AG04450 (cell line): ENCODE measurements around the gene ATP6V1G3. TPM values are rescaled to one million over a fixed set of nuclear protein-coding genes. Genes with fewer than 3 reads are reported as not detected.
A peak's percentile ranks its signal among the peaks of the same experiment; 100 is the strongest.

Experiments
- CTCF ChIA-PET: fragments of 300-600, 350-600 bp; formaldehyde crosslinking; extraction: SDS; loops from one replicate; lab custom pipeline; 2022; ENCODE audit warnings: antibody characterized with exemption, inconsistent platforms; lab: Charles Lee
- POLR2A ChIA-PET: fragments of 350-600 bp; formaldehyde crosslinking; extraction: SDS; loops from one replicate; lab custom pipeline; 2021; ENCODE audit warnings: antibody characterized with exemption, inconsistent platforms; lab: Yijun Ruan, JAX
- DNase-seq: peaks from one replicate; pipeline ENCODE4 v3.0.0-alpha.2; 2011; ENCODE audit warnings: low read depth, low spot score
- H3K27ac ChIP-seq: one replicate; pipeline ENCODE4 v1.5.1; 2012; ENCODE audit warnings: low read depth, low read length, control low read depth
- H3K27me3 ChIP-seq: one replicate; pipeline ENCODE4 v1.6.0; 2012; ENCODE audit warnings: low read length; ENCODE audit not compliant: control insufficient read depth, insufficient read depth
- H3K4me3 ChIP-seq: 2 replicates; pipeline ENCODE4 v1.5.1; 2011; ENCODE audit warnings: mild to moderate bottlenecking, low read depth, low read length, control low read depth
- H3K9me3 ChIP-seq: 2 replicates; pipeline ENCODE4 v1.5.1; 2012; ENCODE audit warnings: low read length; ENCODE audit not compliant: control insufficient read depth, insufficient read depth
- CTCF ChIP-seq: IDR thresholded peaks from 2 replicates; pipeline ENCODE4 v1.5.1; 2011; ENCODE audit warnings: low read depth, low read length, control low read depth, inconsistent platforms
- polyA plus RNA-seq: library from polyadenylated mRNA; depleted of rRNA; stranded (reverse); fragments of >200 nt; gene quantifications from 2 replicates; pipeline ENCODE4 v1.2.3, GENCODE V29; 2011

Gene ATP6V1G3
- polyA plus RNA-seq, 1 experiment = not detected

GRCh38 chr1:198535631-198536030, 4.8 kb downstream of the ATP6V1G3 start:
- Histone ChIP-seq H3K27ac (no peak overlapping the region), H3K9me3 (no peaks in the 10 kb centered on the region), H3K4me3 (no peak overlapping the region), H3K27me3 (no peaks in the 10 kb centered on the region)
- TF ChIP-seq CTCF = no peak
- CTCF ChIA-PET = interaction anchor here (0.6 kb wide), 1 partner anchor 39 kb away, joined by 3 read pairs; no protein-coding TSS in a partner anchor
- no peak for DNase-seq
- POLR2A ChIA-PET = no interaction called here

GRCh38 chr1:198534548-198535418, 5.7 kb downstream of the ATP6V1G3 start:
- ChIA-PET POLR2A (no interaction called here), CTCF (interaction anchor here (0.6 kb wide), 1 partner anchor 39 kb away, joined by 3 read pairs; no protein-coding TSS in a partner anchor)
- H3K27me3 ChIP-seq = no peaks in the 10 kb centered on the region
- no peak overlapping the region for H3K27ac ChIP-seq
- no peaks in the 10 kb centered on the region for H3K9me3 ChIP-seq
- no peak for DNase-seq
- no peak overlapping the region for H3K4me3 ChIP-seq
- TF ChIP-seq CTCF = no peak

- POLR2A ChIA-PET = no interaction called here
- no peaks in the 10 kb centered on the region for H3K9me3 ChIP-seq
- H3K4me3 ChIP-seq = no peak overlapping the region
- H3K27ac ChIP-seq = no peak overlapping the region
- CTCF ChIA-PET = no interaction called here
- H3K27me3 ChIP-seq = no peaks in the 10 kb centered on the region
- TF ChIP-seq CTCF = no peak
- DNase-seq = no peak
Measured at GRCh38 chr1:198531891-198532290, 8.6 kb downstream of the ATP6V1G3 start.

GRCh38 chr1:198530953-198531352, 9.5 kb downstream of the ATP6V1G3 start:
- CTCF ChIA-PET = no interaction called here
- no peak for TF ChIP-seq CTCF
- Histone ChIP-seq H3K4me3 (no peak overlapping the region), H3K9me3 (no peaks in the 10 kb centered on the region), H3K27me3 (no peaks in the 10 kb centered on the region), H3K27ac (no peak overlapping the region)
- POLR2A ChIA-PET = no interaction called here
- no peak for DNase-seq

- peak; percentile 37 for DNase-seq
- POLR2A ChIA-PET = no interaction called here
Measured at GRCh38 chr1:198529414-198529813, 11.1 kb downstream of the ATP6V1G3 start.

More at GRCh38 chr1:198529414-198529813, 11.1 kb downstream of the ATP6V1G3 start:
- no peak for TF ChIP-seq CTCF
- H3K9me3 ChIP-seq = no peaks in the 10 kb centered on the region
- H3K27ac ChIP-seq = no peak overlapping the region
- CTCF ChIA-PET = interaction anchor here (0.6 kb wide), 1 partner anchor 14 kb away, joined by 3 read pairs; no protein-coding TSS in a partner anchor
- H3K4me3 ChIP-seq = no peak overlapping the region
- no peaks in the 10 kb centered on the region for H3K27me3 ChIP-seq
